ENCODE measurements around the gene ABCE1.

GRCh38 chr4:145177906-145178538 lies 79.9 kb downstream of the ABCE1 start:
- TF ChIP-seq EZH2 (IDR thresholded peaks at IDR 0.05) (no peak), POLR2AphosphoS5 (IDR thresholded peaks at IDR 0.05; ENCODE audit: borderline replicate concordance, low read depth, low read length) (no peak)
